ENCODE data around the gene RHOBTB3. TPM values are rescaled to one million over a fixed set of nuclear protein-coding genes. Genes with fewer than 3 reads are reported as not detected.

The RHOBTB3 gene
- total RNA-seq, 2 donors from 2014 or later, result 1.3 to 5.2 TPM

DNA sequence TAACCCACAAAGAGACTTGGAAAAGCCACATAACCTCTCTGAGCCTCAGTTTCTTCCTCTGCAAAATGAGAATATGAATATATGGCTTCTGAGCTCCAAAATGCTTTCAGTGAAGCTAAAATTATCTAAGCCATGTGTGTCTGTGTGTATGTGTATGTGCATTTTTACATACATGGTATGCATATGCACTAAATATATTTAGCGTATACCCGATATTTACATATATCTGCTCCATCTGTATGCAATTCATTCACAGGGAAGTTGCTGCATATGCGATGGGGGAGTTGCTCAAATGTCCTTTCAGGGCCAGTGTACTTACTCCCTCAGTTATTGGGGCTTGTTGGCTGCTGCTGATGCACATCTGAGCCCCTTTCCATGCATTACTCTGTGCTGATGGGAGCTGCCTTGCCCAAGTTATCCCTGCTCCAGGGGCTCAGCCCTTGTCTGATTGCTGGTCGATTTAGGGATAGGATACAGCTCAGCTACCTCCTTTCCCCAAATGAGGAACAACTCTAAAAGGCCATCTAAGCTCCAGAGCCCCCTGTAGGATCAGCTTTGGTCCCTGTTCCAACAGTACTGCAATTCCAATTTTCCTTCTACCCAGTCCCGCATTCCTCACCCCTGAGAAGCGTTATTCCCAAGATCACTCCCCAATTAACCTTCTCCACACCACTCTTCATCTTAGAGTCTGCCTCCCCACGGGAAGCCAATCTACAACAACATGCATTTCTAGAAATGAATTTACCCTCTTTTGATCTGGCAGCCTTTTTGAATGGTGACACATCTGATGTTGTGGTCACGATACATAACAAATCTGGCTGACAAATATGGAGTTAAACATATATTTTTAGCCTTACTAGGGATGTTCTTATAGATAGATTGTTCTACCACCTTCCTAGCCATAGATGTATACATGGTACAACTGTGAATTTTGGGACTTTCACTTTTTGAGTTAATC, 15.9 kb downstream of the RHOBTB3 start:
- Mint-ChIP-seq H3K9me3 (no peaks in the 10 kb centered on the region), H3K27me3 (ENCODE audit: low read depth) (peaks cover 7% of the 10 kb centered on the region), H3K36me3 (ENCODE audit: insufficient read depth in 2 of 2) (no peaks in the 10 kb centered on the region), H3K4me1 (ENCODE audit: low read depth) (peaks cover 20% of the 10 kb centered on the region), H3K27ac (no peak overlapping the region), H3K4me3 (peak overlapping the region in 1 of 2 donors; percentile 56)
- peak; percentile 97 to 98 for ATAC-seq (replicated peaks in 1 of 2)
- DNase-seq, result peak in 1 of 2 donors; percentile 23

DNA sequence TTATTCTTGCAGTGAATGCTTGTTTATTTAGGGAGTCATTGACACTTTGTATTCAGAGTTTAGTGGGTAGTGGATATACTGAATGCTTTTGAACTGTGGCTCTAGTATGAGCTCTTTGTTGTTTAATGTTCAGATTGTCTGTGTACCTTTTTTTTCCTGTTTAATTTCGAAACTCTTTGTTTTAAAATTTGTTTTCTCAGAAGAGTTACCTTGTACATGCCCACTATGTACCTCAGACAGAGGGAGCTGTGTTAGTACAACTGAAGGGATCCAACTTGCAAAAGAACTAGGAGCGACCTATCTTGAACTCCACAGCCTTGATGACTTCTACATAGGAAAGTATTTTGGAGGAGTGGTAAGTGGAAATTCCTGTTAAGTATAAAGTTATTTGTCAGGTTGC, 17.0 kb downstream of the RHOBTB3 start:
- DNase-seq (no peak), ATAC-seq (replicated peaks in 1 of 2) (no peak)
- no peaks in the 10 kb centered on the region for H3K36me3 Mint-ChIP-seq (ENCODE audit: insufficient read depth in 2 of 2)
- peaks cover 7% of the 10 kb centered on the region for H3K27me3 Mint-ChIP-seq (ENCODE audit: low read depth)
- H3K4me1 Mint-ChIP-seq (ENCODE audit: low read depth), result peaks cover 20% of the 10 kb centered on the region
- H3K4me3 Mint-ChIP-seq, result no peak overlapping the region
- H3K9me3 Mint-ChIP-seq, result no peaks in the 10 kb centered on the region
- H3K27ac Mint-ChIP-seq, result no peak overlapping the region

DNA sequence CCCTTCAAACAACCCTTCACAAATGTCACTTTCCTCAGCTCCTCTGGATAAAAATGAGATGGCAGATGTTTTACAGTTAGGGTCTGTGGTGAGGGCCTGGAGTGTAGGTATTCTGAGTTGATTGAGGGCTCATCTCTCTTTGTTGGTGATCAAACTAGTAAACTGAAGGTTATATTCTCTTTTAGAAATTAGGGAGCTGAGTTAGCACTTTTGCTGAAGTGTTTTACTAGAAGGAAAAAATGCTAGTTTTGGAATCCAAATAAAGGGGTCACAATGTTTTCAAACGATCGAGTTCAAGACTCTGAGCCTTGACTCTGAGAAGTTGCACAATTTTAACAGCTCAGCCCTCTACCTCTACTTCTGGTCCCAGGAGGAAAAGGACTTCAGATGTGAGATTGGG, 23.4 kb downstream of the RHOBTB3 start:
- H3K4me1 Mint-ChIP-seq (ENCODE audit: low read depth), result peaks cover 4% of the 10 kb centered on the region
- H3K9me3 Mint-ChIP-seq, result no peaks in the 10 kb centered on the region
- no peak for DNase-seq
- H3K4me3 Mint-ChIP-seq, result no peak overlapping the region
- H3K27ac Mint-ChIP-seq, result no peak overlapping the region
- H3K27me3 Mint-ChIP-seq (ENCODE audit: low read depth), result no peaks in the 10 kb centered on the region
- ATAC-seq (replicated peaks in 1 of 2), result no peak
- no peaks in the 10 kb centered on the region for H3K36me3 Mint-ChIP-seq (ENCODE audit: insufficient read depth in 2 of 2)

DNA sequence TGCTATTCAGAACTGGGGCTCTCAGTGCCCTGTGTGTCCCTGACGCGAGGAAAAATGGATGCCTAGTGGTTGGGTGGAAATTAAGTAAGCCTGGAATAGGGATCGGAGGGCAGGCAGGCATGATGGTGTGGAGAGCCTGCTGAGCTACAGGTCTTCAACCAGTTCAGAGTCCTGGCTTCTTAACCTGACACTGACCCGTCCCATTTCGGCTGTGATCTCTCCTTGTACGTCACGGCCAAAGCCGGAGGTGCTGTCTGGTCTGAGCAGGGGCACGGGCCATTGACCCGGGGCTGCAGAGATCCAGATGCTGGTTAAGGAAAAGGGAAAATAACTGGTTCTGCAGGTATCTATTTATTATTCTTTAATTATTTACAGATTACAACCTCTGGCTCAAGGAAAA, 27.9 kb downstream of the RHOBTB3 start:
- no peak overlapping the region for H3K4me3 Mint-ChIP-seq
- DNase-seq, result no peak

DNA sequence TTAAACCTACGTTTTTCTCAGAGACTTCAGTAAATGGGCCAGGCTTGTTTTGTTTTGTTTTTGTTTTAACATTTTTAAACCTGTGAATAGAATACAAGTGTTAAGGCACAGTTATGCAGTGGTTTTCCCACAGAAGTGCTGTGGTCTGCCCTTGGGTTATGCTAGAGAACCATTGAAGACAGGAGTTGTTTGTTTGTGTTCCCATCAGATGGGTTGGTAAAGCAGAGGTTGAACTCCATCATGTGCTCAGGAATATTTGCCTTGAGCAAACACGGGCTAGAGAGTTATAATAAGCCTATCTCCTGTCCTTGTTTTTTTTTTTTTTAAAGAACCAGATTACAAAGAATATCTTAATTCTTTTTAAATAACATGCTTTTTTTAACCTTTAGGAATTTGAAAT, 28.5 kb downstream of the RHOBTB3 start:
- Mint-ChIP-seq H3K36me3 (ENCODE audit: insufficient read depth in 2 of 2) (no peaks in the 10 kb centered on the region), H3K4me3 (no peak overlapping the region), H3K9me3 (no peaks in the 10 kb centered on the region), H3K27ac (no peak overlapping the region), H3K4me1 (ENCODE audit: low read depth) (peaks cover 33% of the 10 kb centered on the region), H3K27me3 (ENCODE audit: low read depth) (peaks cover 13% of the 10 kb centered on the region)
- ATAC-seq (replicated peaks in 1 of 2) (no peak), DNase-seq (no peak)

More for the DNA sequence above, 27.9 kb downstream of the RHOBTB3 start:
- peaks cover 13% of the 10 kb centered on the region for H3K27me3 Mint-ChIP-seq (ENCODE audit: low read depth)
- no peak for ATAC-seq (replicated peaks in 1 of 2)
- H3K36me3 Mint-ChIP-seq (ENCODE audit: insufficient read depth in 2 of 2), result no peaks in the 10 kb centered on the region
- H3K9me3 Mint-ChIP-seq, result no peaks in the 10 kb centered on the region
- peaks cover 33% of the 10 kb centered on the region for H3K4me1 Mint-ChIP-seq (ENCODE audit: low read depth)
- H3K27ac Mint-ChIP-seq, result no peak overlapping the region

DNA sequence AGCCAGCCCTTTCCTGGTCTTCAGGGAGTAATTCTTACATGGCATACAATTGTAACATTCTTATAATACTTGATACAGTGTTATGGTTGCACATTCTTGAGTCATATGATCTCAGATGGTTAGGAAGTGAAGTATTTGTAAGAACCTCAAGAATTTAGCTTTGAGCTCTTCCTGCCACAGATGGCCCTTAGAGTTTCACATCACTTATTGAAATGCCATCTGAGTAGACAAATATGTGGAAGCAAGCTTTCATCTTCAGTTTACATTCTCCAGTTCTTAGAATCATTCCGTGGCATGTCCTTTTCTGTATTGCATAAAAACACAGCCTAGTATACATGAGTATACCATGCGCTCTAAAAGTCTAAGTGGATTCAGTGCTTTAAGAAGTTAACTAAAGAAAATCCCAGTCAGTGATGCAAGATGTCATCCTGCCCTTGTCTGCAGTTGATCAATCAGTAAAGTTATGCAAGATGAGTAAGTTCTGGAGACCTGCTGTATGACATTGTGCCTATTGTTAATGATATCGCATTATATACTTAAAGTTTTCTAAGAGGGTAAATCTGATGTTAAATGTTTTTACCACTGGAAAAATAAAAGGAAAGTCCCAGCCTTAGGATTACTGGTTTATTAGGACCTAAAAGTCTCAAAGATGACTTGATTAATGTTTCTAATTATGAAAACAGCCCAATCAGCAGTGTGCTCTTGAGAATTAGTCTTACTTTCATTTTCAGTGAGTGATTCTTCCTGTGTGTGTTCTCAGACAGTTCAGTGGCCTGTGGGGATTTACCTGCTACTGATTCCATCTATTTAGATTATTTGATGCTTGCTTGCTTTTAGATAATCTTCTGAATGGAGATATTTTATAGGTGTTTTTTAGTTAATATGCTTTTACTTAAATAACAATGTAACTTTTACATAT, 29.4 kb downstream of the RHOBTB3 start:
- ATAC-seq (replicated peaks in 1 of 2) (peak; percentile 89 to 92), DNase-seq (peak in 1 of 2 donors; percentile 14)
- H3K4me3 Mint-ChIP-seq, result peak overlapping the region; percentile 64 to 83
- peak overlapping the region; percentile 55 for H3K27ac Mint-ChIP-seq
- H3K36me3 Mint-ChIP-seq (ENCODE audit: insufficient read depth in 2 of 2), result no peaks in the 10 kb centered on the region
- no peaks in the 10 kb centered on the region for H3K9me3 Mint-ChIP-seq
- peaks cover 33% of the 10 kb centered on the region for H3K4me1 Mint-ChIP-seq (ENCODE audit: low read depth)
- H3K27me3 Mint-ChIP-seq (ENCODE audit: low read depth), result peaks cover 13% of the 10 kb centered on the region

DNA sequence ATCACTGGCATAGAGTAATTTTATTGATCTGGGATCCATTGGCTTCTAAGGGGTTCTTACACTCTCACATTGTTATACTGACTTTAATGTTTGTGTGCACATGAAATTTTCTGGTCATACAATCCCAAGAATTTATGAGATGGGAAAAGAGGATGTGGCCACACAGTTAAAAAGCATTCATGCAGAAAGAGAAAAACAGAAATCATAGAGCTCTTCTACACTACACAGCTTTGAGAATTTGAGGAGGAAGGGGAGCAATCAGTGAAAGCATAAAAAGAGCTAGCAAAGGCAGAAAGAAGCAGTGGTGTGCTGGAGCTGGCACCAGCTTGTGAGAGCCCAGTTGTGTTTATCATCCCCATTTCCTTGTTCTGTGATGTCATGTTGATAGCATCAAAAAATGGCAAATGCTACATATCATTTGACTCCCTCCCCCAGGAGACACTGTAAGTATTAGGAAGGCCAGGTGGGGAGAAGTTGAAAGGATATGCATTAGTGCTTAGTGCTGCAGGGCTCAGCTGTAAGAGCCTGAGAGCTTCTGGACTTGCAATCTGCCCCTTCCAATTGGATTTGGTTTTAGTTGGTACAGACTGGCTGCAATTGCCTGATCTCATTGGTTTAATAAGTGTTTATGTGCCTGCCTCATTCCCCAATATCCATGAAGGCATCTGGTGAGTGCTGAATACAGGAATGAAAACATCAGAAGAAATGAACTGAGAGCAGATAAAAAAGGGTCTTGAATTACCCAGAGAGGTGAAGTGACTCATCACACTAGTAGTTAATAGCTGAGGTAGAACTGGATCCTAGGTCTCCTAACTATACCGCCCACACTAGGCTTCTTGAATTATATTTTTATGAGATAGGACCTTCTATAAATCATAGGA, 30.9 kb downstream of the RHOBTB3 start:
- H3K27me3 Mint-ChIP-seq (ENCODE audit: low read depth), result peaks cover 13% of the 10 kb centered on the region
- peaks cover 33% of the 10 kb centered on the region for H3K4me1 Mint-ChIP-seq (ENCODE audit: low read depth)
- H3K4me3 Mint-ChIP-seq, result no peak overlapping the region
- H3K36me3 Mint-ChIP-seq (ENCODE audit: insufficient read depth in 2 of 2), result no peaks in the 10 kb centered on the region
- ATAC-seq (replicated peaks in 1 of 2) (no peak), DNase-seq (no peak)
- no peaks in the 10 kb centered on the region for H3K9me3 Mint-ChIP-seq
- H3K27ac Mint-ChIP-seq, result no peak overlapping the region

DNA sequence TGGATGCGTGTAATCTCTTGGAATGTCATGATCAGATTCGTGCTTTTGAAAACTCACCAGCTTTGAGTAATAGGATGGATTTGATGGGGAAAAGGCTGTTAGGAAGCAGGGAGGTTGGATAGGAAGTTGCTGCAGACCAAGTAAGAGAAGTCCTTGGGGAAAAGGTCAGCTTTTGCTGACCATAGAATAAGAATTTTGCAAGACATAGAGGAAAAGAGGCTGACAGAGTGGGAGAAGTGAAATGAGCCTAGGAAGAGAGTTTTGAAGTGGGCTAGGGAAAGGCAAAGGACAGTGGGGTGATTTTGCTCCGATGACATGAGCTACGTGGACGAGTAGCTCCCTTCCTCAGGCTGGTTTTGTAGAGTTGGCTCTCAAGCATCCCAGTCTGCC, 31.5 kb downstream of the RHOBTB3 start:
- no peak for ATAC-seq (replicated peaks in 1 of 2)

DNA sequence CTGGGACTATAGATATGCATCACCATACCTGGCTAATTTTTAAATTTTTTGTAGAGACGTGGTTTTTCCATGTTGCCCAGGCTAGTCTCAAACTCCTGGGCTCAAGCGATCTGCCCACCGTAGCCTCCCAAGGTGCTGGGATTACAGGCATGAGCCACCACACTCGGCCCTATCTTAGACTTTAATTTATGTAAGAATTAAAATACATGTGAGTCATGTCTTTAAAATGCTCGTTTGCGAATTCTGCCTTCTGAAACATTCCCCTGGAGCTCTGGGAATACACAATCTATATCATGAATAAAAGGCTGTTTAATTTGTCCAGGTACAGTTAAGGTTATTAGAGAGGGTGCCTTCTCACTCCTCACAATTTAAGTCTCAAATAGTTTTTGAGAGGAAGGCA, 32.8 kb downstream of the RHOBTB3 start:
- Mint-ChIP-seq H3K27ac (no peak overlapping the region), H3K4me3 (no peak overlapping the region), H3K36me3 (ENCODE audit: insufficient read depth in 2 of 2) (no peaks in the 10 kb centered on the region), H3K27me3 (ENCODE audit: low read depth) (peaks cover 13% of the 10 kb centered on the region), H3K9me3 (no peaks in the 10 kb centered on the region), H3K4me1 (ENCODE audit: low read depth) (peaks cover 33% of the 10 kb centered on the region)
- ATAC-seq (replicated peaks in 1 of 2), result no peak
- DNase-seq, result no peak

More for the DNA sequence above, 31.5 kb downstream of the RHOBTB3 start:
- H3K27me3 Mint-ChIP-seq (ENCODE audit: low read depth), result peaks cover 13% of the 10 kb centered on the region
- H3K4me1 Mint-ChIP-seq (ENCODE audit: low read depth), result peaks cover 33% of the 10 kb centered on the region
- H3K4me3 Mint-ChIP-seq, result no peak overlapping the region
- no peak for DNase-seq
- H3K36me3 Mint-ChIP-seq (ENCODE audit: insufficient read depth in 2 of 2), result no peaks in the 10 kb centered on the region
- no peaks in the 10 kb centered on the region for H3K9me3 Mint-ChIP-seq
- H3K27ac Mint-ChIP-seq, result no peak overlapping the region

DNA sequence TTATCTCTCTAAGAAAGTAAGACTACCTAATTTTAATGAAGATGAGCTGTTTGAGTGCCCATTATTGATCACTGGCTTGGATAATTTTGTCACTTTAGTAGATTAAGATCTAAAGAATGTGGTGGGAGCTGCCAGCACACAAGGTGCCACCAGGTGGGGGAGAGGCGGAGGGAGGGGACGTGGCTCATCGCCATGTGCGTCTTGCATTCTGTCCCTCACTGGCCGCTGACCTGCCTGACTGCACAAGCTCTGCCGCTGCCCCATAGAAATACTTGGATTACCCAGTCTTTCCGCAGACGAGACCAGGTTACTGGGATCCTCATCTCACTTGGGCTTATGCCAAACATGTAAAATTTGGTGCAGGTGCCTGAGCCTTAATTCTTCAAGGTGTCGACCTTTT, 37.6 kb downstream of the RHOBTB3 start:
- Mint-ChIP-seq H3K27ac (no peak overlapping the region), H3K4me3 (no peak overlapping the region), H3K36me3 (ENCODE audit: insufficient read depth in 2 of 2) (no peaks in the 10 kb centered on the region), H3K27me3 (ENCODE audit: low read depth) (no peaks in the 10 kb centered on the region), H3K9me3 (no peaks in the 10 kb centered on the region), H3K4me1 (ENCODE audit: low read depth) (no peaks in the 10 kb centered on the region)
- no peak for DNase-seq
- no peak for ATAC-seq (replicated peaks in 1 of 2)

DNA sequence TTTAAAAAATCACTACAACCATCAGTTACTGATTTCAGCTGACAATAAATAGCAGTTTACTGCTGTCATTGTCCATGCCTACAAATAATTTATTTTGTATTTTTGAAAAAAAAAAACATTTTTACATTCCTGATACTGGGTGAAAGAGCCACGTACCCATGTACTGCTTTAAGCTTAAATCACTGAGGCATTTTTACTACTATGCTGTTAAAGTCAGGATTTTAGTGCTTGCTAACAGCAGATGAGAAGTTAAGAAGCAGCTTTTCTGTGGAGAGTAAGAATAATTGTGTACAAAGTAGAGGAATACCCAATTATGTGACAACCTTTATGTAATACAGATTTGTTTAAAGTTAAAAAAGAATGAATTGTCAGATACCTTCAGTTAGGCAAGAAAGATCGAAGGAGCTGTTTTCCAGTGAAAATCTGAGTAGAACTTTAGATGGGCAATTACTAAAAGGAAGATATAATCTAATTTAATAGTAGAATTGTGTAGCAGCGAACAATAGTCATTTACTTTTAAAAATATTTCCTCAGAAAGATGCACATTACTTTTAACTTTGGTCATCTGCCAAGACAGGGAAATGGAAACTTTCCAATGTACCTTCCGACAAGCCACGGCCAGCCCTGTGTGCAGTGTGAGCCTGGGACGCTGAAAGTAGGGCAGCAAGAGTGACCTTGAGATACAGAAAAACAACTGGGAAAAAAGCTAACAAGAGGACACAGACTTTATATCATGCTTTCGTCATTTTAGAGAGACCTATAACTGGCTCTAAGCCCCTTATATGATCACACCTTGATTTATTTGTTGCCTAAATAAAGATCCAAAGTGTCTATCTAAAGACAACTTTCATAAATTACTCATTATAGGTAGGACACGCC, 39.9 kb downstream of the RHOBTB3 start:
- no peaks in the 10 kb centered on the region for H3K36me3 Mint-ChIP-seq (ENCODE audit: insufficient read depth in 2 of 2)
- H3K27ac Mint-ChIP-seq, result no peak overlapping the region
- no peak overlapping the region for H3K4me3 Mint-ChIP-seq
- H3K9me3 Mint-ChIP-seq, result no peaks in the 10 kb centered on the region
- DNase-seq (no peak), ATAC-seq (replicated peaks in 1 of 2) (no peak)
- H3K4me1 Mint-ChIP-seq (ENCODE audit: low read depth), result no peaks in the 10 kb centered on the region
- no peaks in the 10 kb centered on the region for H3K27me3 Mint-ChIP-seq (ENCODE audit: low read depth)

DNA sequence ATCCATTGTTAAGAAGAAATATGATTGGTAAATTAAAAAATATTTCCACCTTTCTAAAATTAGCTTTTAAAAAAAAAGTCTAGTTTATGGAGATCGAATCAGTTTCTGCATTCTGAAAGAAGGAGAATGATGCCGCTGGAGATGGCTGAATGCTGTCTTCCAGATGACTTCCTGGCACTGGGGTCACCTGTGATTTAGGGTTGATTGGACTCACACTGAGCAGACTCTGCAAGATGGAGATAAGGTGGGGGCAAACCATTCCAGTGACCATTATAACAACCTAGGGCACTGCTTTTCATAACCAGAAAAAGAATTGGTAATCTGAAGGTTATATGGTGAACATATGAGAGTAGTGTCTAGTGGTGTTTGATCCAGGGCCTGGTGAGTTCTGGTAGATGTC, 40.8 kb downstream of the RHOBTB3 start:
- Mint-ChIP-seq H3K27ac (no peak overlapping the region), H3K9me3 (no peaks in the 10 kb centered on the region), H3K4me3 (no peak overlapping the region), H3K4me1 (ENCODE audit: low read depth) (no peaks in the 10 kb centered on the region), H3K27me3 (ENCODE audit: low read depth) (no peaks in the 10 kb centered on the region), H3K36me3 (ENCODE audit: insufficient read depth in 2 of 2) (no peaks in the 10 kb centered on the region)
- DNase-seq (no peak), ATAC-seq (replicated peaks in 1 of 2) (no peak)
